OCI-LY1 (cell line): Measurements from ENCODE around the gene FAM98A.

Experiments used
- CTCF ChIP-seq: fragments of 200-600 bp; sonication (generic), shearing (Covaris generic); IDR thresholded peaks from 2 replicates; pipeline ENCODE4 v1.5.1; 2017; ENCODE audit warnings: mild to moderate bottlenecking, antibody characterized with exemption, low read length, moderate library complexity, mixed read lengths
- EZH2 ChIP-seq: fragments of 200-600 bp; sonication (generic), shearing (Covaris generic); IDR thresholded peaks from 2 replicates; pipeline ENCODE4 v1.8.0; 2017; ENCODE audit warnings: borderline replicate concordance, mixed run types, mild to moderate bottlenecking, antibody characterized with exemption, low read length, moderate library complexity, mixed read lengths

- TF ChIP-seq EZH2, result no peak
- TF ChIP-seq CTCF, result no peak
Observed at GRCh38 chr2:33579227-33579626, 19.9 kb downstream of the FAM98A start.
